Ishikawa (cell line): ENCODE data around the gene UPP1.

Source experiments
- CEBPB ChIP-seq: IDR thresholded peaks from 2 replicates; pipeline ENCODE4 v1.6.1; 2012
- CREB1 ChIP-seq: IDR thresholded peaks from 2 replicates; pipeline ENCODE4 v1.6.1; 2012; ENCODE audit warnings: low read depth
- EGR1 ChIP-seq: IDR thresholded peaks from 2 replicates; pipeline ENCODE4 v1.6.1; 2012
- EP300 ChIP-seq: IDR thresholded peaks from 2 replicates; pipeline ENCODE4 v1.6.1; 2012; ENCODE audit warnings: borderline replicate concordance
- FOXM1 ChIP-seq: IDR thresholded peaks from 2 replicates; pipeline ENCODE4 v1.6.1; 2012; ENCODE audit warnings: low read depth, borderline replicate concordance
- MAX ChIP-seq: IDR thresholded peaks from 2 replicates; pipeline ENCODE4 v1.6.1; 2012
- NFIC ChIP-seq: IDR thresholded peaks from 2 replicates; pipeline ENCODE4 v1.6.1; 2012
- RAD21 ChIP-seq: IDR thresholded peaks from 2 replicates; pipeline ENCODE4 v1.6.1; 2012; ENCODE audit warnings: low read depth
- REST ChIP-seq: IDR thresholded peaks from 2 replicates; pipeline ENCODE4 v1.6.1; 2012; ENCODE audit warnings: low read depth, mild to moderate bottlenecking
- TAF1 ChIP-seq: IDR thresholded peaks from 2 replicates; pipeline ENCODE4 v1.6.1; 2012; ENCODE audit warnings: low read depth, mild to moderate bottlenecking
- TCF12 ChIP-seq: IDR thresholded peaks from 2 replicates; pipeline ENCODE4 v1.6.1; 2012; ENCODE audit warnings: low read depth
- TEAD4 ChIP-seq: IDR thresholded peaks from 2 replicates; pipeline ENCODE4 v1.6.1; 2012
- USF1 ChIP-seq: IDR thresholded peaks from 2 replicates; pipeline ENCODE4 v1.6.1; 2012
- YY1 ChIP-seq: IDR thresholded peaks from 2 replicates; pipeline ENCODE4 v1.6.1; 2012; ENCODE audit warnings: low read depth
- ZBTB7A ChIP-seq: IDR thresholded peaks from 2 replicates; pipeline ENCODE4 v1.6.1; 2012; ENCODE audit warnings: low read depth

Gene UPP1

GRCh38 chr7:48084727-48085432 lies 4.2 kb upstream of the UPP1 start:
- peak; percentile 71; the same call in 1 of the 2 replicates for TF ChIP-seq TCF12
- TF ChIP-seq REST, result no peak
- TF ChIP-seq NFIC, result peak; percentile 67
- TF ChIP-seq FOXM1, result 0 out of 2 replicates have a peak, but pooled peaks have one; percentile 42
- peak; percentile 67; the same call in 1 of the 2 replicates for TF ChIP-seq EP300
- TF ChIP-seq TEAD4, result peak; percentile 42; the same call in 1 of the 2 replicates

DNA sequence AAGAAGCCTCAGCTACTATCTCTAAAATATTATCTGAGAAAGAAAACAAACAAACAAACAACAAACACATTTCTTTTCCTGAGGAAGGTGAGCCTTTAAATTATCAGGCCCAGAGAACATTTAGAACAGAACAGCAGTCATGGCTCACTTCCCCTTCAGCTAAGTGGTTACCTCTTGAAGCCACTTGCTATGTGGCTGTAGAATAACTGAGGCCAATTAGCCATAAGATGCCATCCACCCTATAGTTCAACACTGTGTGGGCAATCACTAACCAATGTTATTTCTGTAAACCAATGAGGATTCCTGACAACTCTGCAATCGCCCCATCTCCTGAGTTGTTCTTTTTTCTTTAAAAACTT lies 3.7 kb upstream of the UPP1 start:
- TF ChIP-seq RAD21 (no peak), FOXM1 (no peak), TCF12 (no peak), ZBTB7A (no peak), USF1 (no peak), CEBPB (no peak), EP300 (no peak), TEAD4 (no peak), NFIC (no peak), EGR1 (no peak)

DNA sequence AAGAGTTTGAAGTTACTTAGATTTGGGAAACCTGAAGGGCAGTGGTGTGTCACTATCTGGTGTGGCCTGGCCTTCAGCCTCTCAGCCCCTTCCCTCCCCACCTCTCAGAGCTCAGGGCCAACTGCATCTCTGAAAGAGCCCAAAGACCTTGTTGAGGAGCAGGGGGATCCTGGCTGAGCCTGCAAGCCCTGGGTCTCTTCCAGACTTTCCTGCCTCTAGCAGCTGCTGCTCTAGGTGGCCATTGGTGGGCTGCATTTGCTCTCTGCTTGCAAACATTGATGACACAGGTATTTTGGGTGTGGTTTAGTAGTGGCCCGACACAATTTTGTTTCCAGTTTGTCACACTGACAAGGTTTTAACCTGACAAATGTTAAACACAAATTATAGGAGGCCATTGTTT lies 3.1 kb upstream of the UPP1 start:
- no peak for TF ChIP-seq RAD21
- TF ChIP-seq TEAD4, result no peak
- no peak for TF ChIP-seq USF1
- no peak for TF ChIP-seq EP300
- no peak for TF ChIP-seq TCF12
- no peak for TF ChIP-seq ZBTB7A
- TF ChIP-seq YY1, result no peak
- no peak for TF ChIP-seq TAF1
- no peak for TF ChIP-seq NFIC
- TF ChIP-seq REST, result no peak
- no peak for TF ChIP-seq CEBPB
- TF ChIP-seq EGR1, result no peak
- TF ChIP-seq MAX, result no peak
- no peak for TF ChIP-seq CREB1
- TF ChIP-seq FOXM1, result no peak

- TF ChIP-seq REST (no peak), MAX (no peak), YY1 (no peak), ZBTB7A (no peak), CEBPB (no peak), CREB1 (no peak), FOXM1 (no peak), RAD21 (no peak)
Measured at GRCh38 chr7:48087349-48087748, 1.7 kb upstream of the UPP1 start.
